Lower lobe of right lung (tissue), 2 donors: ENCODE results near the gene TANGO6. TPM values are rescaled to one million over a fixed set of nuclear protein-coding genes. Genes with fewer than 3 reads are reported as not detected.
"Not testable (repeated sequence)": the region's sequence is repeated elsewhere in the genome, so short reads cannot be mapped to it uniquely, and the experiment has no call there.

Experiments
- ATAC-seq, 2 donors: fragments of 200-7000 bp; cut with Tn5 transposase; one replicate each; pipeline ENCODE4 v1.9.1; 2020 to 2022; ENCODE audit warnings: mild to moderate bottlenecking in 2 of 2, moderate library complexity in 2 of 2
- DNase-seq: peaks from one replicate; pipeline ENCODE4 v3.0.0-alpha.2; 2020
- H3K27ac ChIP-seq: fragments of 200-600 bp; one replicate; pipeline ENCODE4 v1.8.0; 2022
- H3K27me3 ChIP-seq: fragments of 200-600 bp; one replicate; pipeline ENCODE4 v1.8.0; 2022; ENCODE audit warnings: low read depth
- H3K36me3 ChIP-seq: fragments of 200-600 bp; one replicate; pipeline ENCODE4 v1.8.0; 2022; ENCODE audit warnings: mild to moderate bottlenecking
- H3K4me1 ChIP-seq: fragments of 200-600 bp; one replicate; pipeline ENCODE4 v1.8.0; 2022
- H3K4me3 ChIP-seq: fragments of 200-600 bp; one replicate; pipeline ENCODE4 v1.8.0; 2022; ENCODE audit warnings: mild to moderate bottlenecking
- H3K9me3 ChIP-seq: fragments of 200-600 bp; one replicate; pipeline ENCODE4 v1.8.0; 2022
- CTCF ChIP-seq: fragments of 200-600 bp; IDR thresholded peaks from one replicate; pipeline ENCODE4 v1.8.0; 2022; ENCODE audit warnings: antibody characterized with exemption, mild to moderate bottlenecking
- intact Hi-C: fragments of 100-400 bp; cut with DNase I; formaldehyde crosslinking; loops from one replicate; pipeline ENCODE4 v1.11.0; 2022
- total RNA-seq: library from RNA; stranded (reverse); fragmentation: NEBNext Ultra II Directional; extraction: Animal tissue kit (Norgen Biotek cat#: 25700); gene quantifications from one replicate; pipeline ENCODE4 v1.2.1, GENCODE V29; 2021
- donor health status: DM: no; HTN: yes; CAD: no; lungs with severe emphysema.

The TANGO6 gene
- total RNA-seq, 1 donor from 2014 or later = 20.4 TPM

DNA sequence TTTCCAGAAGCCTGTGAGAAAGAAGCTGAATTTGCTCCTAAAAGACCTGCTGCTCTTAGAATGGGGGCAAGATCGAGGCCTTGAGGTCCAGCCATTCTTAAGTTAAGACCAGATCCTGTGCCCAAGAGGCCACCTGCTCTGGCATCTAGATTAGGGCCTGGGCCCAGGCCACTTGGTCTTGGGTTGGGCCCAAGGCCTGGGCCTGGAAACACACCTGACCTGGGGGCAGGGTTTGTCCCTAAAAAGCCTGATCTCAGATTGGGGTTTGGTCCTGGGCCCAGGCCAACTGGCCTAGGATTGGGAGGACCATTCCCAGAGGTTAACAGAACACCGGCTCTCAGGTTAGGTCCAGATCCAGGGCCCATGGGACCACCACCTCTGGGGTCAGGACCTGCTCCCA, 276.2 kb downstream of the TANGO6 start:
- H3K27me3 ChIP-seq = no peaks in the 10 kb centered on the region
- H3K9me3 ChIP-seq = no peaks in the 10 kb centered on the region
- no peak overlapping the region for H3K4me3 ChIP-seq
- DNase-seq = no peak
- peak in 1 of 2 donors; percentile 15 for ATAC-seq
- H3K27ac ChIP-seq = no peak overlapping the region
- peaks cover 72% of the 10 kb centered on the region for H3K36me3 ChIP-seq
- peaks cover 13% of the 10 kb centered on the region for H3K4me1 ChIP-seq
- no peak for TF ChIP-seq CTCF
- intact Hi-C loops = no loop called here

DNA sequence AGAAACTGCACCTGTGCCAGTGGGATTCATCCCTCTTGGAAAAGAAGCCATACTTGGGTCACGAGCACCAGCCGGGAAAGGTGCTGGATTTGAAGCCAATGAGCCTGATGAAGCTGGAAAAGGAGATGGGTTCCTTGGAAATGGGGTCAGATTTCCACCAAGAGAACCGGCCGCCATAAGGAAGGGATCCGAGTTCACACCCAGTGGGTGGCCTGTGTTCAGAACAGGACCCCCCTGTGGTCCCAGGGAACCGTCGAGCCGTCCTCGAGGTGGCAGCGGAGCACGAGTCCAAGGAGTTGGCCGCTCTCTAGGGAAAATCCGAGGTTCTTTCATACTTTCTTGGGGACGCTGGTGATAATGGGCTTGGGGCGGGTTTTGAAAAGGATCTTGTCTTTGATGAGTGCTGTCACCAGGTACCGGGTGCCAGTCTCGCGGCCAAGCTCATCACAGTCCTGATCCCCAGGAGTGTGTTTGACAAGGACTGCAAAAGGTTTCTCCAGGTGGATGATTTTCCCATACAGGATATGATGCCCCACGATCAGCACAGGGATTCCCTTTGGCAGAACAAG, 276.8 kb downstream of the TANGO6 start:
- Histone ChIP-seq H3K9me3 (no peaks in the 10 kb centered on the region), H3K36me3 (peaks cover 69% of the 10 kb centered on the region), H3K4me1 (peaks cover 13% of the 10 kb centered on the region), H3K27ac (no peak overlapping the region), H3K4me3 (no peak overlapping the region), H3K27me3 (no peaks in the 10 kb centered on the region)
- intact Hi-C loops = no loop called here
- ATAC-seq (no peak), DNase-seq (no peak)
- no peak for TF ChIP-seq CTCF

DNA sequence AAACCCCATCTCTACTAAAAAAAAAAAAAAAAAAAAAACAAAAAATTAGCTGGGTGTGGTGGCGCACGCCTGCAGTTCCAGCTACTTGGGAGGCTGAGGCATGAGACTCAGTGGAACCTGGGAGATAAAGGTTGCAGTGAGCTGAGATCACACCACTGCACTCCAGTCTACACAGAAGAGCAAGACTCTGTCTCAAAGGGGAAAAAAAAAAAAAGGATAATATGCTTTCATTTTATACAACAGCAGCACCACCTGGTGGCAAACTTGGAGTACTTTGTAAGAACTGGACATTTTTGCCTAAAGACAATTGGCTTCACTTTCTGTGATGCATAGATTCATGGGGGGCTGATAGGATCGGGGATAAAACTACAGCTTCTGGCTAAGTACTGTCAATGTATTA, 280.6 kb downstream of the TANGO6 start:
- Histone ChIP-seq H3K9me3 (no peaks in the 10 kb centered on the region), H3K27ac (no peak overlapping the region), H3K27me3 (no peaks in the 10 kb centered on the region), H3K4me3 (no peak overlapping the region), H3K4me1 (peaks cover 4% of the 10 kb centered on the region), H3K36me3 (peaks cover 54% of the 10 kb centered on the region)
- intact Hi-C loops = no loop called here
- peak; percentile 70 for TF ChIP-seq CTCF
- DNase-seq = no peak
- peak; percentile 46 to 64 for ATAC-seq

DNA sequence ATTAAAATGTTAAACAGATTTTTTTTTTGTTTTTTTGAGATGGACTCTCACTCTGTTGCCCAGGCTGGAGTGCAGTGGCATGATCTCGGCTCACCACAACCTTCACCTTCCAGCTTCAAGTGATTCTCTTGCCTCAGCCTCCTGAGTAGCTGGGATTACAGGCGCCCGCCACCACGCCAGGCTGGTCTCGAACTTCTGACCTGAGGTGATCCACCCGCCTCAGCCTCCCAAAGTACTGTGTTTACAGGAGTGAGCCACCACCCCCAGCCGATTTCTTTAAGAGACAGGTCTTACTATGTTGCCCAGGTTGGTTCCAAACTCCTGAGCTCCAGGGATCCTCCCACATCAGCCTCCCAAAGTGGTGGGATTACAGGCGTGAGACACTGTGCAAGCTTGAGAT, 281.1 kb downstream of the TANGO6 start:
- H3K27ac ChIP-seq, DNase-seq, H3K27me3 ChIP-seq, H3K4me1 ChIP-seq, H3K9me3 ChIP-seq, ATAC-seq, intact Hi-C loops, H3K4me3 ChIP-seq: not testable (repeated sequence)
- H3K36me3 ChIP-seq = peaks cover 49% of the 10 kb centered on the region

DNA sequence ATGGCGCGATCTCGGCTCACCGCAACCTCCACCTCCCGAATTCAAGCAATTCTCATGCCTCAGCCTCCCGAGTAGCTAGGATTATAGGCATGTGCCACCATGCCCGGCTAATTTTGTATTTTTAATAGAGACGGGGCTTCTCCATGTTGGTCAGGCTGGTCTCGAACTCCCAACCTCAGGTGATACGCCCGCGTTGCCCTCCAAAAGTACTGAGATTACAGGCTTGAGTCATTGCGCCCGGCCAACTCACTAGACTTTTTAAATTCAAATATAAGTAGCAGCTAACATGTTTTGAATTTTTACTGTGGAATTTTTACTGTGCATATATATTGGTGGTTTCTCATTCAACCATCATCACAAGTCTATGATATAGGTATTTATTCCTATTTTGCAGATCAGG, 281.6 kb downstream of the TANGO6 start:
- DNase-seq, ATAC-seq, H3K27ac ChIP-seq, H3K4me3 ChIP-seq, intact Hi-C loops, H3K4me1 ChIP-seq, H3K27me3 ChIP-seq, H3K9me3 ChIP-seq: not testable (repeated sequence)
- H3K36me3 ChIP-seq = peaks cover 44% of the 10 kb centered on the region

DNA sequence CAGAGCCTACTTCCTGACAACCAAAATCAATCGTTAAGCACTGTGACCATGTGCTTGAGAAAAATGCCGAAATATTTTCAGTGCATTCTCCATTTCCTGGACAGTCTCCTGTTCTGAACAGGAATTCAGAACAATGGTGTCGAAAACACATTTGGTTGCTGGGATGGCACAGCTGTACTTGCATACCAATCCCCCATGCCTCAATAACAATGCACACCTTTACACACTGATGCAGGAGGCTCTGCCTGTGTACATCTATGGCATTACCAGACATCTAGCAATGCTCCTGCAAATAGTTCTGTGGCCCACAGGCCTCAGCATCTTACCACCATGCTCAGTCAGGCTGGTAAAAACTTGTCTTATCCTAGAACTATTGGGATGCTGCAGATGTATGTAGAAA, 282.9 kb downstream of the TANGO6 start:
- H3K27me3 ChIP-seq = no peaks in the 10 kb centered on the region
- H3K27ac ChIP-seq = no peak overlapping the region
- H3K4me3 ChIP-seq = no peak overlapping the region
- peaks cover 31% of the 10 kb centered on the region for H3K36me3 ChIP-seq
- DNase-seq (no peak), ATAC-seq (no peak)
- peaks cover 16% of the 10 kb centered on the region for H3K4me1 ChIP-seq
- intact Hi-C loops = no loop called here
- no peaks in the 10 kb centered on the region for H3K9me3 ChIP-seq
- no peak for TF ChIP-seq CTCF

DNA sequence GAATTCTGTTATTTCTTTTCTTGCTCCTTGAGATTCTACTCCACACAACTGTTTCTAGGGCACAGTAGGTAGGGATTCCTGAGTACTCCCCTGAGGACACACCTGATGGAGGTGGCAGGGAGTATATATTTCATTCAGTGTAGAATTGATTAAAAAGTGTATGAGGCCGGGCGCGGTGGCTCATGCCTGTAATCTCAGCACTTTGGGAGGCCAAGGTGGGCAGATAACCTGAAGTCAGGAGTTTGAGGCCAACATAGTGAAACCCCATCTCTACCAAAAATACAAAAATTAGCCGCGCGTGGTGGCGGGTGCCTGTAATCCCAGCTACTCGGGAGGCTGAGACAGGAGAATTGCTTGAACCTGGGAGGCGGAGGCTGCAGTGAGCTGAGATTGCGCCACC, 283.5 kb downstream of the TANGO6 start:
- ATAC-seq, DNase-seq, intact Hi-C loops, H3K27ac ChIP-seq, H3K9me3 ChIP-seq, H3K27me3 ChIP-seq, H3K4me3 ChIP-seq: not testable (repeated sequence)
- Histone ChIP-seq H3K4me1 (peaks cover 17% of the 10 kb centered on the region), H3K36me3 (peaks cover 30% of the 10 kb centered on the region)
